Tibial nerve (tissue), 4 donors: ENCODE data around the gene AUTS2. TPM values are rescaled to one million over a fixed set of nuclear protein-coding genes. Genes with fewer than 3 reads are reported as not detected.

Source experiments
- DNase-seq, 2 donors: peaks; one replicate each; pipeline ENCODE4 v3.0.0-alpha.2; 2019; ENCODE audit warnings: low spot score in 2 of 2
- H3K27ac ChIP-seq, 4 donors: fragments of 200-600 bp; sonication (generic) in 3 of 4; one replicate each; pipeline ENCODE4 v1.5.1; 2017 to 2019; ENCODE audit warnings: mild to moderate bottlenecking in 1 of 4
- H3K27me3 ChIP-seq, 2 donors: fragments of 200-600 bp; sonication (generic) in 1 of 2; one replicate each; pipeline versions ENCODE4 v1.5.1 to v1.6.0; 2017 to 2019
- H3K36me3 ChIP-seq, 3 donors: fragments of 200-600 bp; sonication (generic); one replicate each; pipeline ENCODE4 v1.5.1; 2018 to 2019
- H3K4me1 ChIP-seq, 4 donors: fragments of 200-600 bp; sonication (generic) in 3 of 4; one replicate each; pipeline ENCODE4 v1.5.1; 2017 to 2019
- H3K4me3 ChIP-seq, 4 donors: fragments of 200-600 bp; sonication (generic) in 3 of 4; one replicate each; pipeline ENCODE4 v1.5.1; 2017 to 2019; ENCODE audit warnings: mild to moderate bottlenecking in 1 of 4, moderate library complexity in 1 of 4
- H3K9me3 ChIP-seq, 4 donors: fragments of 200-600 bp; sonication (generic) in 3 of 4; one replicate each; pipeline ENCODE4 v1.5.1; 2017 to 2019
- CTCF ChIP-seq, 5 experiments: fragments of 200-600 bp in 3 of 5; fragments of 450-650 bp in 2 of 5; sonication (generic) in 3 of 5; IDR thresholded peaks; one replicate each; pipeline ENCODE4 v1.5.1; 2016 to 2019; ENCODE audit warnings: antibody characterized with exemption in 5 of 5, mild to moderate bottlenecking in 3 of 5, moderate library complexity in 2 of 5
- EP300 ChIP-seq, 2 donors: sonication (generic); formaldehyde crosslinking; IDR thresholded peaks; one replicate each; pipeline ENCODE4 v1.6.1; 2017; ENCODE audit warnings: antibody characterized with exemption in 2 of 2, mild to moderate bottlenecking in 1 of 2
- POLR2A ChIP-seq, 2 donors: fragments of 450-650 bp; IDR thresholded peaks; one replicate each; pipeline ENCODE4 v1.6.1; 2017; ENCODE audit warnings: antibody characterized with exemption in 2 of 2, mild to moderate bottlenecking in 2 of 2, moderate library complexity in 2 of 2
- WGBS, 2 donors: methylation state at CpG; one replicate each; pipeline ENCODE4 v1.1.5; 2018; 5-methylcytosine and 5-hydroxymethylcytosine counted together
- total RNA-seq, 4 donors: library from RNA; depleted of rRNA; stranded (reverse); fragments of >200 nt; gene quantifications; one replicate each; pipeline ENCODE4 v1.1.0, GENCODE V29; 2016

The AUTS2 gene
- total RNA-seq, 4 donors from 2014 or later = 56.6 to 87.9 (median 71.6) TPM

- 95 to 96% methylated on average over 3 of the region's 3 CpGs for WGBS, 2 donors
- H3K9me3 ChIP-seq = no peaks in the 10 kb centered on the region
- H3K4me3 ChIP-seq = no peak overlapping the region
- no peaks in the 10 kb centered on the region for H3K27me3 ChIP-seq
- peaks cover 0 to 10% (median under 1%) of the 10 kb centered on the region in 4 donors for H3K4me1 ChIP-seq
- H3K36me3 ChIP-seq = no peaks in the 10 kb centered on the region
- TF ChIP-seq POLR2A (IDR thresholded peaks at IDR 0.05) (no peak), CTCF (IDR thresholded peaks at IDR 0.05) (no peak), EP300 (IDR thresholded peaks at IDR 0.05) (no peak)
- DNase-seq = no peak
- H3K27ac ChIP-seq = no peak overlapping the region
These were observed 979.9 kb downstream of the AUTS2 start for GRCh38 chr7:70578131-70578530.

- 89% methylated on average over 6 of the region's 6 CpGs for WGBS, 2 donors
- DNase-seq = no peak
- Histone ChIP-seq H3K9me3 (no peaks in the 10 kb centered on the region), H3K4me1 (peaks cover 0 to 12% (median 4%) of the 10 kb centered on the region in 4 donors), H3K27ac (no peak overlapping the region), H3K27me3 (no peaks in the 10 kb centered on the region), H3K36me3 (no peaks in the 10 kb centered on the region), H3K4me3 (no peak overlapping the region)
- TF ChIP-seq POLR2A (IDR thresholded peaks at IDR 0.05) (no peak), CTCF (IDR thresholded peaks at IDR 0.05) (no peak)
These were observed 981.3 kb downstream of the AUTS2 start for GRCh38 chr7:70579397-70580097.

GRCh38 chr7:70580161-70580560, 981.9 kb downstream of the AUTS2 start:
- Histone ChIP-seq H3K9me3 (no peaks in the 10 kb centered on the region), H3K4me1 (peaks cover 0 to 14% (median 4%) of the 10 kb centered on the region in 4 donors), H3K36me3 (no peaks in the 10 kb centered on the region), H3K27me3 (no peaks in the 10 kb centered on the region), H3K4me3 (no peak overlapping the region), H3K27ac (no peak overlapping the region)
- TF ChIP-seq CTCF (IDR thresholded peaks at IDR 0.05) (no peak), POLR2A (IDR thresholded peaks at IDR 0.05) (no peak), EP300 (IDR thresholded peaks at IDR 0.05) (no peak)
- DNase-seq = no peak
- 81 to 83% methylated on average over 4 to 6 of the region's 6 CpGs for WGBS, 2 donors

GRCh38 chr7:70582927-70583895, 984.9 kb downstream of the AUTS2 start:
- 55 to 63% methylated on average over 18 of the region's 18 CpGs for WGBS, 2 donors
- H3K27me3 ChIP-seq = no peaks in the 10 kb centered on the region

More at GRCh38 chr7:70582927-70583895, 984.9 kb downstream of the AUTS2 start:
- Histone ChIP-seq H3K4me1 (peaks cover 0 to 14% (median 4%) of the 10 kb centered on the region in 4 donors), H3K4me3 (no peak overlapping the region), H3K27ac (peak overlapping the region in 2 of 4 donors; percentile 24 to 62), H3K9me3 (no peaks in the 10 kb centered on the region), H3K36me3 (no peaks in the 10 kb centered on the region)
- DNase-seq = no peak
- TF ChIP-seq CTCF (IDR thresholded peaks at IDR 0.05) = no peak
- TF ChIP-seq POLR2A (IDR thresholded peaks at IDR 0.05) = no peak
- TF ChIP-seq EP300 (IDR thresholded peaks at IDR 0.05) = no peak
